Fibroblast of skin of right quadriceps (primary cell): Measurements from ENCODE around the gene KRT38.
"Not testable (repeated sequence)": the region's sequence is repeated elsewhere in the genome, so short reads cannot be mapped to it uniquely, and the experiment has no call there.

ENCODE experiments used
- DNase-seq: peaks from one replicate; pipeline ENCODE4 v3.0.0-alpha.2; 2013

The KRT38 gene

DNA sequence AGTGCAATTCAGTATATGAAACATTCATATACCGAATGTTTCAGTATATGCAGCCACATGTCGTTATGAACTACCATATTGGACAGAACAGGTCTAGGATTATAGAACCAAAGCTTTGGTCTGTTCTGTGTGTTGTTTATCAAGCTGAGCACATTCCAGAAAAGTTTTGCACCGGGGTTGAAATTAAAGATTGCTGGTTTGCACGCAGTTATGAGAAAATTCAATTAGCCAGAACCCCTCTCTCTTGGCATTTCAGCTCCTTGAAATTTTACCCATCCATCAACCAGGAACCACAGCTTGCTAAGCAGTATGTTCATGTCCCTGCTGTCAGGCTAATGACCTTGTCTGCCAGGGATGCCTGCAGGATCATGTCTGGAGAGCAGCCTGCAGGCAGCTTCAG, 16.9 kb upstream of the KRT38 start:
- DNase-seq: no peak

DNA sequence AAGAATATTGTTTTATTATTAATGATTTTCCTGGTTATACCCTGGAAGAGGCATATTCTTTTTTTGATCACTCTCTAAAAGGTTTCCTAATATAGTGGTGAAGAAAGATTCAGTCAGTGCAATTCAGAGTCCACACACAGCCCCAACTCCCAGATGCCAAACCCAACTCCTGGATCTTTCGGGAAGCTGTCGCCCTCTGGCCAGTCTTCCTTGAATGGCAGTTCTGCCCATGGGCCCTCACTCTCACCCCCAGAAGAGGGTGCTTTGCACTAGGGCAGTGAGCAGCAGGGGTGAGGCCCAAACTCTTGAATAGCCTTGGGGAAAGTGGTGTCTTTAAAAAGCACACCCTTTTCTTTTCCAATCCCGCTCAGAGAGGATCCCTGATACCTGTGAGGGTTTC, 15.4 kb upstream of the KRT38 start:
- DNase-seq: no peak

DNA sequence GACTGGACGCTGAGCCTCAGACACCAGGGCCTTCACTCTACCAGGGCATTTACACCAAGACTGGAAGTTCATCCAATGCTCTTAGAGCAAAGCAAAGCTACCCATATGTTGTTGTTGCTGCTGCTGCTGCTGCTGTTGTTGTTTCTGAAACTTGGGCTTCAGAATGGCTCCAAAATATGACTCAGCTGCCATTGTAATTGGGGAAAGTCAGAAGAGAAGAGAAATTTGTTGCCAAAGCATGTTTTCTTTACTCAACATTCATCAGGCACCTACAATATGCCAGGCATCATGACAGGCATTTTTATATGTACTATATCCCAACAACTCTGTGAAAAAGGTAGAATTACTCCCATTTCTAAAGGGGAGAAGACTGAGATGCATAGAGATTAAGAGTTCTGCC, 14.5 kb upstream of the KRT38 start:
- DNase-seq: no peak

DNA sequence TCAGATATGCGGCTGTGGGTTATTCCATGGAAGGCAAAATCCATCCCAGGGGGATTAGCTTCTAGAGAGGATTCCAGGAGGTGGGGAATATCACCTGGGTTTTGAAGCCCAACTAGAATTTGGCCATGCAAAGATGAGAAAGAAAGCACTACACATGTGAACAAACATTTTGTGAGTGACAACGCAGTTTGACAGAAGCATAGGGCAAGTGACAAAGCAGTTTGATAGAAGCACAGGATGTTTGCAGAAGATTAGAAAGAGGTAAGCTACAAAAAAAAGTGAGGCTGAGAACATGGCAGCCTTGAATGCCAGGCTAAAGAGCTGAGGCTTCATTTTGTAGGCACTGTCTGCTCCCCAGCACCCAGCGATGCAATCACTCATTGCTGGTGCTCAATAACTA, 12.3 kb upstream of the KRT38 start:
- no peak for DNase-seq

GRCh38 chr17:41452281-41452680, 11.5 kb upstream of the KRT38 start:
- DNase-seq: no peak

- DNase-seq: peak; percentile 68
Measured at GRCh38 chr17:41451154-41451728, 10.5 kb upstream of the KRT38 start.

DNA sequence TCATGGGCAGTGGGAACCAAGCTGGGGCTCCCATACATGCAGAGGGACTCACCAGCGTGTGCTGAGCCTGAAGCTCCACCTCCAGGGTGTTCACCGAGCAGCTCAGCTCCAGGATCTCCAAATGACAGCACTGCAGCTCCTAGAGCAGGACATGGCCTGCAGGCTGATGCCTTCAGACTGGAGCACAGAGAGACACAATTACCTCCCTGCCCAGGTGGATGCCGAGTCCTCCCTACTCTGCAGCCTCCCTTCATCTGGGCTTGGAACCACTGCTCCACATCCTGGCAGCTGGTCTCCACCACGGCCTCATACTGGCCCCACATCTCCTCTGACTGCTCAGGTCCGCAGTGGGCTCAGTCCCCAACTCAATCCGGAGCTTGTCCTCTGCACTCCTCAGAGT, 8.2 kb upstream of the KRT38 start:
- no peak for DNase-seq

DNA sequence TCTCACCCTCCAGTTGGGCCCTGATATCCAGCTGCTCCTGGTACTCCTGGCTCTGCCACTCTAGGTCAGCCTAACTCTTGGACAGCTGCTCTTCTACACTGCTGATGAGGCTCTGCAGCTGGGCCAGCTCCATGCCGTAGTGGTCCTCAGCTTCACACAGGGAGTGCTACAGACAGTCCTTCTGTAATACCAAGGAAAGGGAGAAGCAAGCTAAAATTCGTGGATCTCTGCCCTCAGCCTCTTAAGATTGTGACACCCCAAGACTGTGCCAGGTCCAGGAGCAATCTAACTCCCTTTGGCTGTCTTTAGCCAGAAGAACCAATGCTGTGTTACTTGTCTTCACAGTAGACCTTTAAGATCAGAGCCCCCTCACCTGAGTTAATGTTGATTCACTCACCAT, 7.7 kb upstream of the KRT38 start:
- no peak for DNase-seq

GRCh38 chr17:41446806-41447205, 6.0 kb upstream of the KRT38 start:
- DNase-seq: peak; percentile 71

GRCh38 chr17:41444640-41445039, 3.9 kb upstream of the KRT38 start:
- no peak for DNase-seq

GRCh38 chr17:41444186-41444585, 3.4 kb upstream of the KRT38 start:
- no peak for DNase-seq

GRCh38 chr17:41442739-41443138, 2.0 kb upstream of the KRT38 start:
- peak; percentile 40 for DNase-seq

DNA sequence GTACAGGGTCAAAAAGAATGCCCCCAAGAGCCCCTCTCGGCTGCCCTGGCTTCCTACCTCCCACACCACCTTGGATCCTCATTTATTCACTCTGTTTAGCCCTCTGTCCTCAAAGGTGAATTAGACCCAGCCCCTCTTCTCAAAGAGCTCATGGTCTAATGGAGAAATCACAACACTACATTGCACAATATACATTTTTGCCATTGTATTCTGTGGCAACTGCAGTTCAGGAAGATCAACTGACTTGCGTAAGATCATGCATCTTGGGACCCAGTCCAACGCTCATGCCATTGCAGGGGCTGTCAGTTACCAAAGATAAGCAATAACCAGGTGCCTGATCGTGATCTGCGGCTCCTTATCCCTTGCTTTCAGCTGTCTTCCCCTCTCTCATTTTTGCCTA, 1.4 kb downstream of the KRT38 start:
- no peak for DNase-seq

DNA sequence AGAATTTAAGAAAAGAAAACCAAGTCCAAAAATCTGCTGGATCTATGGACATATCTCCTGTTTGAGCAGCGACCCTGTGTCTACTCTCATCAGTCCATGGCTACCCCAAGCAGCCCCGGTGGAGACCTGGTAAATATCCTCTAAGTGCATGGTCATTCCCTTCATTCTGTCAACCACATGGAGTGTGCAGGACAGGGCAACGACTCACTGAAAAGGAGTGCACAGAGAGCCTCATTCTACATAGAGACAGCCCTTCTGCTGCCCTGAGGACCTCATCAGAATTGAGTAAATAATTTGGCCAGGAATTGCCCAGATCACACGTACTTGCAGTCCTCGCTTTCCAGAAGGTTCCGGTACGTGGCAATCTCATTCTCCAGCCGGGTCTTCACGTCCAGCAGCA, 3.0 kb downstream of the KRT38 start:
- DNase-seq: no peak

- no peak for DNase-seq
Measured at GRCh38 chr17:41437254-41437653, 3.5 kb downstream of the KRT38 start.

GRCh38 chr17:41434415-41434814, 6.4 kb downstream of the KRT38 start:
- DNase-seq: no peak

DNA sequence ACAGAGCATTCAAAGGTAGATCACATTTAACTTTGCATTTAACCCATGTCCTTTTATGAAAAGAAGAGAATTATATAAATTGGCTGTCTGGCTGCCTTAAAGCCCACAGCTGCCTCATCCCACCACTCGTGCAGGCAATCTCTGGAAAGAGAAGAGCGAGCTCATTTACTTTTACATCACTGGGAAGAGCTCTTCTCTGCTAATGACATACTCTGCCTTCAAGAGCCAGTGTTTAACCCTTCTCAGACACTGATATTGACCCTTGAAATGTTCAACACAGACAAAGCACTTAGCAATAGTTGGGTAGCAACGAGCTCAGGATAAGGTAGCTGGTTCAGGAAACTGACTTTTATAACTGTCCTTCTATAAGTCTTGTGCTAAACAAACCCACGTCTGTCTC, 6.8 kb downstream of the KRT38 start:
- no peak for DNase-seq

DNA sequence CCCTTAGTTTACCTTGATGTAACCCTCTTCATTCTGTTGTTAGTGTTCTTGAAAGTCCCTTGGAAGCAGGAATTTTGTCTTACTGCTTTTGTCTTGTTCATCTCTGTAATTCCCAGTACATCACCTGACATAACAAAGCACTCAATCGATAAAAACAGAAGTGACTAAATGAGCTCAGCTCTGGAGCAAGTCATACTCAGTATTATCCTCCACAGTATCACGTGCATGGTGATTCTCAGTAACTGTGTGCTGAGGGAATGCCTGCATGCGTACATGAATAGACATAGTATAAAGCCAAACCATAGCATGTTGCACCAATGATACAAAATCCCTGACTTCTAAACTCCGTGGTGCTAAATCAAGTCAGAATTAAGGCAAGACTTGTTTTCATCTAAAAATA, 7.2 kb downstream of the KRT38 start:
- DNase-seq: no peak

DNA sequence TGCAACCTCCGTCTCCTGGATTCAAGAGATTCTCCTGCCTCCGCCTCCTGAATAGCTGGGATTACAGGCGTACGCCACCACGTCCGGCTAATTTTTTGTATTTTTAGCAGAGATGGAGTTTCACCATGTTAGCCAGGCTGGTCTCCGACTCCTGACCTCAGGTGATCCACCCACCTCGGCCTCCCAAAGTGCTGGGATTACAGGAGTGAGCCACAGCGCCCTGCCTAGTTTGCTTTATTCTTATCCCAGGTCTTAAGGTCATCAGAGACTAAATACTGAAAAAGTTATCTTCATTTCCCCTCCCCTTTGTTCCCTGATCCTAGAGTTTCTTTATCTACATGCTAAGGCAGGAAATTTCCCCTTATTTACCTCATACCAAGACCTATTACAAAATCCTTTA, 10.4 kb downstream of the KRT38 start:
- not testable (repeated sequence) for DNase-seq

DNA sequence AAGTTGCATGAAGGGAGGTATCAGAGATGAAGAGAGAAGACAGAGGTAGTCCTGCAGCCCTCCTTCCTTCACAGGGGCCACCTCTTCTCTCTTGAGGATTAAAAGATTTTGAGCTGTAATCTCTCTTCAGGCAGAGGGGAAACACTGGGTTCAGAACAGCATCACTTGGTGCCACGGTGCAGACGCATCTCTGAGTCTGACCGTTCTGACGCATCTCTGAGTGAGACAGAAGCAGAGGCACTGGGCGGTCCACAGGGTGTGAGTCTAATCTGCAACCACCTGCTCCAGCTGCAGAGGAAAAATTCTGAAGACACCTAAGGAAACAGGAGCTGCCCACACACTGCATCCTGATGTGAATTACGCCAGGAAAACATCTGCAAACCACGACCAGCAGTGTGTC, 11.1 kb downstream of the KRT38 start:
- DNase-seq: no peak

DNA sequence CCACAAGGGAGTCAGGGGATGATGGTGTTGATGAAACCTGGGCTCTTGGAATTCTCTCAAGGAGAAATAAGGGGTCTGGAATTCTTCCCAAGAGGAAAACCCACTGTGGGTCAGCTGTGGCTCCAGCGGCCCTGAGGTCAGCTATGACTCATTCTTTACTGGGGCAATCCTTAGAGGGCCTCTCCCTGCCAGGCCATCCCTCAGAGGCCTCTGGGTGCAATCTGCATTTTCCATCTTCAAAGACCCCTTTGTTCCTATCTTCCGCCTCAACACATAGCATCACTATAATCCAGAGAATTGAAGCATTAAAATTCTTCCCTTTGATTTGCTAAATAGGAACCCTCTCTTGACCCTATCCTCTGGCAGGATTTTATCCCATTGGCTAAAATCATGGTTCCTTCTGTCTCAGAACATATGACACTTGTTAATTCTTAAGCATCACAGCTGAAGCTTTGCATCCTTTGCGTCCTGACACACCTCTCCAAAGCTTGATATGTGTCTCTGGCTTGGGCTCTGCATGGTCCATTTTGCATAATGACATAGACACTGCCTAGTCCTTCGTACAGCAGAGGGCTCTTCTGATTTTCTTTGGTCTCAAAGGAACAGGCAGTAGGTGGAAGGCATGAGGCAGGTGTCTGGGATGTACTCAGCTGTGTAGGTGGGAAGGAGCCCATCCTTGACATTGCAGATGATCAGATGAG, 12.0 kb downstream of the KRT38 start:
- peak; percentile 25 for DNase-seq

DNA sequence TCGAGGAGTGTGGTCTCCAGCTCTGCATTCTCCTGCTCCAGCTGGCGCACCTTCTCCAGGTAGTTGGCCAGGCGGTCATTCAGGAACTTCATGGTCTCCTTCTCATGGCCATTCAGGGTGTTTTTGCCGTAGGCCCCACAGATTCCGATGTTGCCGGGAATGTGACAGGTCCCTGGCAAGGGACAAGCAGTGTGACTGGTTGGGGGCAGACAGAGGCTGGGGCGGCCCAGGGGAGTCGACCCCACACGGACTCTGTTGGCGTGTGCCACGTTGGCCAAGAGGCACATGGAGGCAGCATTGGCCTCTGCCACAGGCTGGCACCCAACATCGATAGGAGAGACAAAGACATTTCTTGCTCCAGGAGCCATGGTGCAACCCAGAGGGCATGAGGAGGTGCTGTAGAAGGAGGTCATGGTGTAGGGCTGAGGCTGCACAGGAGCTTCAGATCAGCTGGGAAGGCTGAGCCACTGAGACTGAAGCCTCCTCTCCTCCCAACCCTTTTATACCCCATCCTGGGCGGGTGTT, 16.6 kb downstream of the KRT38 start, which contains the start of gene KRT37:
Gene KRT37, minus strand, starts transcription at position 475 of the 525 bp plus-strand sequence. Its CDS starts 62 bp downstream, at position 413.
- no peak for DNase-seq

GRCh38 chr17:41422586-41422985, 18.2 kb downstream of the KRT38 start:
- DNase-seq: not testable (repeated sequence)

- no peak for DNase-seq
Measured at GRCh38 chr17:41421617-41422016, 19.2 kb downstream of the KRT38 start.

GRCh38 chr17:41421116-41421515, 19.7 kb downstream of the KRT38 start:
- DNase-seq: peak; percentile 43
